Measurements from ENCODE around the gene PARVG. TPM values are rescaled to one million over a fixed set of nuclear protein-coding genes. Genes with fewer than 3 reads are reported as not detected.
A peak's percentile ranks its signal among the peaks of the same experiment; 100 is the strongest.

PARVG gene
- total and polyA plus RNA-seq, 2 of the 13 experiments (the other 11 are each of a cell fraction or from before 2014, with no cell fraction given) = not detected

- TF ChIP-seq, protein P1, sequence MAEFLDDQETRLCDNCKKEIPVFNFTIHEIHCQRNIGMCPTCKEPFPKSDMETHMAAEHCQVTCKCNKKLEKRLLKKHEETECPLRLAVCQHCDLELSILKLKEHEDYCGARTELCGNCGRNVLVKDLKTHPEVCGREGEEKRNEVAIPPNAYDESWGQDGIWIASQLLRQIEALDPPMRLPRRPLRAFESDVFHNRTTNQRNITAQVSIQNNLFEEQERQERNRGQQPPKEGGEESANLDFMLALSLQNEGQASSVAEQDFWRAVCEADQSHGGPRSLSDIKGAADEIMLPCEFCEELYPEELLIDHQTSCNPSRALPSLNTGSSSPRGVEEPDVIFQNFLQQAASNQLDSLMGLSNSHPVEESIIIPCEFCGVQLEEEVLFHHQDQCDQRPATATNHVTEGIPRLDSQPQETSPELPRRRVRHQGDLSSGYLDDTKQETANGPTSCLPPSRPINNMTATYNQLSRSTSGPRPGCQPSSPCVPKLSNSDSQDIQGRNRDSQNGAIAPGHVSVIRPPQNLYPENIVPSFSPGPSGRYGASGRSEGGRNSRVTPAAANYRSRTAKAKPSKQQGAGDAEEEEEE (CRISPR knock-in tag; IDR thresholded peaks at IDR 0.05; ENCODE audit: borderline replicate concordance) = no peak
Observed at GRCh38 chr22:44181033-44181911, 547 bp downstream of the PARVG start (continued).

DNA sequence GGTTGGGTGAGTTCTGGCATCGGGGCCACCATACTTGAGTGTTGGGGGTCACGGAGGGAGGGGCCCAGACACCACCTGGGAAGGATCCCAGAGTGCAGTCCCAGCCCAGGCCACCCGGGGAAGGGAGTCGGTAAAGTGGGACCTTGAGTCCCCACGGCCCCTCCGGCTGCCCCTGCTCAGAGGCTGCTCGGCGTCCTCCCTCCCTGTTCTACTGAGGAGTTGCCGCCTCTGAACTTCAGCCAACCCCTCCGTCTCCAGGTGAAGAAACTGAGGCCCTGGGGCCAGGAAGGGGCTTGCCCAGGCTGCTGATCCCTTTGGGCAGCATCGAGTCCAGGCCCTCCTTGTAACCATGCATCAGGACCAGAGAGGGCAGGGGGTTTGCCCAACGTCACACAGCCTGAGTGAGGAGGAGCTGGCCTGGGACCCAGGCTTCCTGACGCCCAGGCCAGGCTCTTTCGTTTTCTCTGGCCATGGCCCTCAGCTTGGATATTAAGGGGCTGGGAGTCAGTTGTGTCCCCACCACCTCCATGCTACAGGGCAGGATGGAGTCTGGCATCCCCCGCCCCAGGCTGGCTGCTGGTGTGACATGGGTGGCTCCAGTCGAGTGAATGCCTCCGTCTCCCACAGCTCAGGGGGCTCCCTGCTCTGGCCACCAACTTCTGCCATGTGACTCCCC lies 1.3 kb downstream of the PARVG start:
- Histone ChIP-seq H3K36me3 (replicated peaks in 1 of 2; ENCODE audit: control insufficient read depth in 1 of 2, insufficient read depth in 2 of 2, low read length in 2 of 2) (no peaks in the 10 kb centered on the region), H3K79me2 (ENCODE audit: insufficient read depth, low read length) (no peaks in the 10 kb centered on the region), H3K4me2 (ENCODE audit: low read depth, low read length) (no peak overlapping the region), H3K4me3 (replicated peaks in 1 of 3; ENCODE audit: insufficient read depth in 1 of 3, low read depth in 2 of 3, low read length in 3 of 3) (no peak overlapping the region), H2AFZ (ENCODE audit: low read length) (no peak overlapping the region), H3K9me3 (ENCODE audit: low read length) (no peaks in the 10 kb centered on the region), H3K4me1 (ENCODE audit: insufficient read depth, low read length) (no peaks in the 10 kb centered on the region), H4K20me1 (ENCODE audit: insufficient read depth, low read length) (no peaks in the 10 kb centered on the region), H3K27me3 (ENCODE audit: control insufficient read depth in 1 of 2, insufficient read depth in 2 of 2, low read length in 2 of 2) (peaks cover 2 to 59% of the 10 kb centered on the region in 2 experiments; a peak in 4 of 5 replicates), H3K9ac (ENCODE audit: insufficient read depth, low read depth, low read length) (no peak overlapping the region), H3K27ac (ENCODE audit: extremely low read length, insufficient read depth, low read length) (no peak overlapping the region)
- 43% methylated on average over 5 of the region's 17 CpGs for WGBS (ENCODE audit: low lambda C conversion rate)
- TF ChIP-seq ZBTB20 (CRISPR knock-in tag; IDR thresholded peaks at IDR 0.05; ENCODE audit: borderline replicate concordance, low read depth) (no peak), ZNF768 (CRISPR knock-in tag; IDR thresholded peaks at IDR 0.05) (peak; percentile 93)
- FAIRE-seq = no peak
- ChIA-PET POLR2A (no interaction called here), CTCF (ENCODE audit: low intra/inter-chr PET ratio, low total read pairs) (no interaction called here)
- ATAC-seq = no peak
- no peak for DNase-seq (ENCODE audit: low spot score)
- in situ Hi-C loops (cut with HindIII; ENCODE audit: extremely low pct_ligation_motif_present, low pct_unique_long_range_greater_than_20kb) (no loop called here), intact Hi-C loops (cut with micrococcal nuclease; ENCODE audit: unreplicated experiment) (no loop called here)
- no TSS peak for BruUV-seq (replicated peaks)
